Peyer's patch (tissue), 4 donors: Measurements from ENCODE around the gene MSH6. TPM values are rescaled to one million over a fixed set of nuclear protein-coding genes. Genes with fewer than 3 reads are reported as not detected.
"Not testable (repeated sequence)": the region's sequence is repeated elsewhere in the genome, so short reads cannot be mapped to it uniquely, and the experiment has no call there.

ENCODE experiments used
- DNase-seq, 3 donors: peaks; one replicate each; pipeline ENCODE4 v3.0.0-alpha.2; 2017 to 2019
- H3K27ac ChIP-seq, 4 donors: fragments of 200-600 bp; sonication (generic); one replicate each; pipeline ENCODE4 v1.5.1; 2016 to 2019
- H3K27me3 ChIP-seq, 2 donors: fragments of 200-600 bp; sonication (generic); one replicate each; pipeline ENCODE4 v1.5.1; 2019
- H3K36me3 ChIP-seq, 3 donors: fragments of 200-600 bp; sonication (generic); one replicate each; pipeline ENCODE4 v1.5.1; 2016 to 2019
- H3K4me1 ChIP-seq, 4 donors: fragments of 200-600 bp; sonication (generic); one replicate each; pipeline ENCODE4 v1.5.1; 2016 to 2019
- H3K4me3 ChIP-seq, 4 donors: fragments of 200-600 bp; sonication (generic); 1 replicate in 3 of 4; 2 replicates in 1 of 4; pipeline ENCODE4 v1.5.1; 2016 to 2019; ENCODE audit warnings: mild to moderate bottlenecking in 1 of 4
- H3K9me3 ChIP-seq, 4 donors: fragments of 200-600 bp; sonication (generic); one replicate each; pipeline ENCODE4 v1.5.1; 2016 to 2019; ENCODE audit warnings: mild to moderate bottlenecking in 1 of 4
- POLR2A ChIP-seq, 2 donors: fragments of 450-650 bp; IDR thresholded peaks; one replicate each; pipeline ENCODE4 v1.5.1; 2017; ENCODE audit warnings: antibody characterized with exemption in 2 of 2, mild to moderate bottlenecking in 2 of 2, moderate library complexity in 2 of 2
- small RNA-seq, 2 donors: library from RNA; depleted of rRNA; stranded (forward); fragments of <200 nt; gene quantifications; one replicate each; pipeline ENCODE3, GENCODE V24; 2016
- total RNA-seq, 4 donors: library from RNA; depleted of rRNA; stranded (reverse); fragments of >200 nt; gene quantifications; one replicate each; pipeline ENCODE4 v1.1.0, GENCODE V29; 2016
- TF ChIP-seq, protein P1 (sequence below), 6 experiments: fragments of 450-650 bp in 4 of 6; fragments of 200-600 bp in 2 of 6; sonication (generic) in 1 of 6; IDR thresholded peaks; one replicate each; pipeline ENCODE4 v1.5.1; 2017 to 2019; ENCODE audit warnings: antibody characterized with exemption in 6 of 6, mild to moderate bottlenecking in 3 of 6, moderate library complexity in 1 of 6

MSH6 gene
- total RNA-seq, 4 donors from 2014 or later, result 12.4 to 32.2 (median 16.2) TPM

- TF ChIP-seq, protein P1, sequence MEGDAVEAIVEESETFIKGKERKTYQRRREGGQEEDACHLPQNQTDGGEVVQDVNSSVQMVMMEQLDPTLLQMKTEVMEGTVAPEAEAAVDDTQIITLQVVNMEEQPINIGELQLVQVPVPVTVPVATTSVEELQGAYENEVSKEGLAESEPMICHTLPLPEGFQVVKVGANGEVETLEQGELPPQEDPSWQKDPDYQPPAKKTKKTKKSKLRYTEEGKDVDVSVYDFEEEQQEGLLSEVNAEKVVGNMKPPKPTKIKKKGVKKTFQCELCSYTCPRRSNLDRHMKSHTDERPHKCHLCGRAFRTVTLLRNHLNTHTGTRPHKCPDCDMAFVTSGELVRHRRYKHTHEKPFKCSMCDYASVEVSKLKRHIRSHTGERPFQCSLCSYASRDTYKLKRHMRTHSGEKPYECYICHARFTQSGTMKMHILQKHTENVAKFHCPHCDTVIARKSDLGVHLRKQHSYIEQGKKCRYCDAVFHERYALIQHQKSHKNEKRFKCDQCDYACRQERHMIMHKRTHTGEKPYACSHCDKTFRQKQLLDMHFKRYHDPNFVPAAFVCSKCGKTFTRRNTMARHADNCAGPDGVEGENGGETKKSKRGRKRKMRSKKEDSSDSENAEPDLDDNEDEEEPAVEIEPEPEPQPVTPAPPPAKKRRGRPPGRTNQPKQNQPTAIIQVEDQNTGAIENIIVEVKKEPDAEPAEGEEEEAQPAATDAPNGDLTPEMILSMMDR (IDR thresholded peaks at IDR 0.05), result no peak
- TF ChIP-seq POLR2A (IDR thresholded peaks at IDR 0.05), result no peak
- H3K9me3 ChIP-seq, result no peaks in the 10 kb centered on the region
- no peaks in the 10 kb centered on the region for H3K4me1 ChIP-seq
- H3K36me3 ChIP-seq, result peaks cover 0 to 12% (median 0%) of the 10 kb centered on the region in 3 donors
- no peak overlapping the region for H3K4me3 ChIP-seq
- no peak overlapping the region for H3K27ac ChIP-seq
- no peak for DNase-seq
- H3K27me3 ChIP-seq, result no peaks in the 10 kb centered on the region
Measured at GRCh38 chr2:47843407-47843806, 60.5 kb downstream of the MSH6 start.

GRCh38 chr2:47844162-47844561 is 61.2 kb downstream of the MSH6 start:
- H3K27ac ChIP-seq, result no peak overlapping the region
- DNase-seq, result no peak
- H3K9me3 ChIP-seq, result no peaks in the 10 kb centered on the region
- no peaks in the 10 kb centered on the region for H3K27me3 ChIP-seq
- TF ChIP-seq POLR2A (IDR thresholded peaks at IDR 0.05), result no peak
- TF ChIP-seq, protein P1 (IDR thresholded peaks at IDR 0.05), result no peak
- H3K36me3 ChIP-seq, result peaks cover 0 to 4% (median 0%) of the 10 kb centered on the region in 3 donors
- H3K4me1 ChIP-seq, result no peaks in the 10 kb centered on the region
- no peak overlapping the region for H3K4me3 ChIP-seq

- no peak for DNase-seq
- no peak overlapping the region for H3K27ac ChIP-seq
- H3K27me3 ChIP-seq, result no peaks in the 10 kb centered on the region
- H3K9me3 ChIP-seq, result no peaks in the 10 kb centered on the region
- TF ChIP-seq POLR2A (IDR thresholded peaks at IDR 0.05), result no peak
- TF ChIP-seq, protein P1 (IDR thresholded peaks at IDR 0.05), result no peak
- no peaks in the 10 kb centered on the region for H3K36me3 ChIP-seq
- H3K4me1 ChIP-seq, result peaks cover 0 to 8% (median 0%) of the 10 kb centered on the region in 4 donors
- H3K4me3 ChIP-seq, result no peak overlapping the region
Measured at GRCh38 chr2:47849368-47849767, 66.4 kb downstream of the MSH6 start.

GRCh38 chr2:47850198-47850597 is 67.3 kb downstream of the MSH6 start:
- Histone ChIP-seq H3K4me1 (peaks cover 0 to 8% (median 0%) of the 10 kb centered on the region in 4 donors), H3K36me3 (no peaks in the 10 kb centered on the region), H3K9me3 (no peaks in the 10 kb centered on the region), H3K4me3 (no peak overlapping the region), H3K27me3 (no peaks in the 10 kb centered on the region), H3K27ac (no peak overlapping the region)
- DNase-seq, result no peak
- no peak for TF ChIP-seq POLR2A (IDR thresholded peaks at IDR 0.05)
- TF ChIP-seq, protein P1 (IDR thresholded peaks at IDR 0.05), result no peak

GRCh38 chr2:47853067-47853777 is 70.3 kb downstream of the MSH6 start:
- H3K9me3 ChIP-seq, DNase-seq: not testable (repeated sequence)

More at GRCh38 chr2:47853067-47853777, 70.3 kb downstream of the MSH6 start:
- peaks cover 0 to 12% (median 0%) of the 10 kb centered on the region in 4 donors for H3K4me1 ChIP-seq
- not testable (repeated sequence) for H3K27ac ChIP-seq, H3K4me3 ChIP-seq, H3K27me3 ChIP-seq, H3K36me3 ChIP-seq

Small RNA genes within 50 kb of the gene (small RNA-seq; reads per million reads assigned to genes)
- gene RF00026 (0 reads per million in 2 donors), gene RPL36AP15 (0 reads per million in 2 donors)

Other genes with a start within 250 kb of the MSH6 start
- gene KCNK12, start 212.2 kb upstream of the MSH6 start, total RNA-seq, result not detected
- 10 to 100 TPM; 43.0 to 77.2 (median 51.3) TPM for gene FBXO11, start 123.4 kb downstream of the MSH6 start, total RNA-seq